GM18505 (cell line): Measurements from ENCODE around the gene ASGR1.

Experiments used
- ATAC-seq: cut with Tn5 transposase; IDR thresholded peaks from one replicate; pipeline ENCODE4 v1.9.1; 2021; ENCODE audit not compliant: unreplicated experiment
- POLR2A ChIP-seq: IDR thresholded peaks from 4 replicates; pipeline ENCODE4 v1.6.1; 2011; ENCODE audit warnings: borderline replicate concordance; ENCODE audit not compliant: insufficient read depth, insufficient read length; ENCODE audit errors: extremely low read depth

The ASGR1 gene

GRCh38 chr17:7179317-7180254, at the start of gene ASGR1:
ASGR1 (minus strand) TSS chr17:7179370; CDS start chr17:7178563, 807 bp downstream.
- no peak for ATAC-seq
- TF ChIP-seq POLR2A: no peak

- no peak for ATAC-seq
- TF ChIP-seq POLR2A: no peak
Measured at GRCh38 chr17:7228920-7229319, 49.8 kb upstream of the ASGR1 start.

GRCh38 chr17:7226721-7227710, 47.8 kb upstream of the ASGR1 start:
- no peak for ATAC-seq
- no peak for TF ChIP-seq POLR2A

- no peak for TF ChIP-seq POLR2A
- ATAC-seq: no peak
Measured at GRCh38 chr17:7225711-7226331, 46.7 kb upstream of the ASGR1 start.

- ATAC-seq: no peak
- TF ChIP-seq POLR2A: no peak
Measured at GRCh38 chr17:7224661-7225111, 45.5 kb upstream of the ASGR1 start.

- no peak for TF ChIP-seq POLR2A
- ATAC-seq: no peak
Measured at GRCh38 chr17:7224110-7224509, 44.9 kb upstream of the ASGR1 start.

- no peak for ATAC-seq
- no peak for TF ChIP-seq POLR2A
Measured at GRCh38 chr17:7223375-7223774, 44.2 kb upstream of the ASGR1 start.

GRCh38 chr17:7222972-7223292, 43.8 kb upstream of the ASGR1 start:
- TF ChIP-seq POLR2A: no peak
- no peak for ATAC-seq

GRCh38 chr17:7222093-7222971, 43.2 kb upstream of the ASGR1 start:
- ATAC-seq: no peak
- TF ChIP-seq POLR2A: peak; percentile 13

GRCh38 chr17:7221278-7222092, 42.3 kb upstream of the ASGR1 start:
- peak; percentile 17 for TF ChIP-seq POLR2A
- no peak for ATAC-seq

GRCh38 chr17:7220593-7221277, 41.6 kb upstream of the ASGR1 start:
- ATAC-seq: no peak
- TF ChIP-seq POLR2A: peak; percentile 15
